ENCODE results near the gene PPA1.

GRCh38 chr10:70212879-70213278, 20.4 kb downstream of the PPA1 start:
- TF ChIP-seq, protein P1, sequence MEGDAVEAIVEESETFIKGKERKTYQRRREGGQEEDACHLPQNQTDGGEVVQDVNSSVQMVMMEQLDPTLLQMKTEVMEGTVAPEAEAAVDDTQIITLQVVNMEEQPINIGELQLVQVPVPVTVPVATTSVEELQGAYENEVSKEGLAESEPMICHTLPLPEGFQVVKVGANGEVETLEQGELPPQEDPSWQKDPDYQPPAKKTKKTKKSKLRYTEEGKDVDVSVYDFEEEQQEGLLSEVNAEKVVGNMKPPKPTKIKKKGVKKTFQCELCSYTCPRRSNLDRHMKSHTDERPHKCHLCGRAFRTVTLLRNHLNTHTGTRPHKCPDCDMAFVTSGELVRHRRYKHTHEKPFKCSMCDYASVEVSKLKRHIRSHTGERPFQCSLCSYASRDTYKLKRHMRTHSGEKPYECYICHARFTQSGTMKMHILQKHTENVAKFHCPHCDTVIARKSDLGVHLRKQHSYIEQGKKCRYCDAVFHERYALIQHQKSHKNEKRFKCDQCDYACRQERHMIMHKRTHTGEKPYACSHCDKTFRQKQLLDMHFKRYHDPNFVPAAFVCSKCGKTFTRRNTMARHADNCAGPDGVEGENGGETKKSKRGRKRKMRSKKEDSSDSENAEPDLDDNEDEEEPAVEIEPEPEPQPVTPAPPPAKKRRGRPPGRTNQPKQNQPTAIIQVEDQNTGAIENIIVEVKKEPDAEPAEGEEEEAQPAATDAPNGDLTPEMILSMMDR (IDR thresholded peaks at IDR 0.05; ENCODE audit: borderline replicate concordance, extremely low read depth, low read length, poor library complexity, severe bottlenecking) = no peak
- TF ChIP-seq EZH2 (IDR thresholded peaks at IDR 0.05; ENCODE audit: borderline replicate concordance, low read depth, low read length, severe bottlenecking) = no peak
